Activated T-cell treated with anti-CD3 and anti-CD28 coated beads, Interleukin-2, amount 50 U/mL, for 1 hour (primary cell): ENCODE results near the gene ARL2BP.

Experiments
- DNase-seq: peaks from one replicate; pipeline ENCODE4 v3.0.0-alpha.2; 2020

ARL2BP gene

GRCh38 chr16:57235128-57236021, 9.7 kb upstream of the ARL2BP start:
- no peak for DNase-seq

- no peak for DNase-seq
Measured at GRCh38 chr16:57236022-57236350, 9.1 kb upstream of the ARL2BP start.

- DNase-seq = no peak
Measured at GRCh38 chr16:57238682-57239081, 6.4 kb upstream of the ARL2BP start.

GRCh38 chr16:57239107-57239506, 6.0 kb upstream of the ARL2BP start:
- no peak for DNase-seq

- DNase-seq = no peak
Measured at GRCh38 chr16:57240851-57241250, 4.2 kb upstream of the ARL2BP start.

GRCh38 chr16:57242650-57243049, 2.4 kb upstream of the ARL2BP start:
- no peak for DNase-seq

- no peak for DNase-seq
Measured at GRCh38 chr16:57244463-57244766, 644 bp upstream of the ARL2BP start.

- no peak for DNase-seq
Measured at GRCh38 chr16:57245472-57246113, 534 bp downstream of the ARL2BP start.

GRCh38 chr16:57251352-57251751, 6.3 kb downstream of the ARL2BP start:
- DNase-seq = no peak

GRCh38 chr16:57252148-57252721, 7.2 kb downstream of the ARL2BP start:
- DNase-seq = no peak

GRCh38 chr16:57253466-57253865, 8.4 kb downstream of the ARL2BP start:
- DNase-seq = no peak

GRCh38 chr16:57255686-57256415, 10.8 kb downstream of the ARL2BP start:
- no peak for DNase-seq

- DNase-seq = no peak
Measured at GRCh38 chr16:57256601-57257395, 11.7 kb downstream of the ARL2BP start.

- DNase-seq = no peak
Measured at GRCh38 chr16:57257455-57258070, 12.5 kb downstream of the ARL2BP start.

- no peak for DNase-seq
Measured at GRCh38 chr16:57258226-57258909, 13.3 kb downstream of the ARL2BP start.

GRCh38 chr16:57258910-57259475, 13.9 kb downstream of the ARL2BP start:
- no peak for DNase-seq

GRCh38 chr16:57260294-57260929, 15.4 kb downstream of the ARL2BP start:
- peak; percentile 62 for DNase-seq

GRCh38 chr16:57261806-57262205, 16.7 kb downstream of the ARL2BP start:
- peak; percentile 7 for DNase-seq

GRCh38 chr16:57262841-57263540, 17.9 kb downstream of the ARL2BP start:
- peak; percentile 13 for DNase-seq
